ENCODE measurements around the gene CAPN11. TPM values are rescaled to one million over a fixed set of nuclear protein-coding genes. Genes with fewer than 3 reads are reported as not detected.

The CAPN11 gene
- total and polyA plus RNA-seq, 9 of the 15 experiments (the other 6 are each of a cell fraction or from before 2014, with no cell fraction given): 0.03 to 0.61 (median 0.17) TPM; not detected in 1

DNA sequence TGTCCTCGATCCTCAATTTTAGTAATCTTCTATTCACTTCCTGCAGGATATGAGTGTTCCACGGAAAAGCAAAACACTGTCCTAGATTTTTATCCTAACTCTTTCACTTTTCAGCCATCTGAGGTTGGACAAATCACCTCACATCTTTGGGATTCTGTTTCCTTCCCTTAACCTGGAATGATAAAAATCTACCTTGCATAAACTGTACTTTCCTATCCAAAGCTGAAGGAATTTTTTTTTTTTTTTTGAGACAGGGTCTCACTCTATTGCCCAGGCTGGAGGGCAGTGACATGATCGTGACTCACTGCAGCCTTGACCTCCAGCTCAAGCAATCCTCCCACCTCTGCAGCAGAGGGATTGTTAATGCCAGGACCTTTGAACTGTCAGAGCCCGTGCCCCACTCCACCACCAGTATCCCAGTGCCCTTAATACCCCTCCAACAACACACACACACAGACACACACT is 20.5 kb downstream of the CAPN11 start:
- Histone ChIP-seq H3K4me1 (replicated peaks in 1 of 2; ENCODE audit: control insufficient read depth in 2 of 2, insufficient read depth in 2 of 2, low read length in 2 of 2) (peaks cover 0 to 13% of the 10 kb centered on the region in 2 experiments; a peak in 2 of 5 replicates), H3K4me2 (ENCODE audit: insufficient read depth, low read length) (no peak overlapping the region), H3K9me1 (ENCODE audit: control insufficient read depth, insufficient read depth, low read length) (no peaks in the 10 kb centered on the region), H2AFZ (ENCODE audit: low read depth, low read length) (no peak overlapping the region), H3K4me3 (no peak overlapping the region), H3K36me3 (ENCODE audit: control insufficient read depth, insufficient read depth, low read length) (no peaks in the 10 kb centered on the region), H4K20me1 (replicated peaks; ENCODE audit: control insufficient read depth, insufficient read depth, low read length) (no peaks in the 10 kb centered on the region), H3K27me3 (ENCODE audit: control insufficient read depth in 2 of 2, insufficient read depth in 2 of 2, low read length in 2 of 2) (peaks cover 2 to 21% of the 10 kb centered on the region in 2 experiments; a peak in 2 of 5 replicates), H3K9me3 (replicated peaks; ENCODE audit: control insufficient read depth, insufficient read depth, low read depth, low read length) (no peaks in the 10 kb centered on the region), H3K9ac (ENCODE audit: insufficient read depth in 1 of 2, low read depth in 2 of 2, low read length in 2 of 2) (no peak overlapping the region), H3K79me2 (ENCODE audit: control insufficient read depth, insufficient read depth, low read length) (no peaks in the 10 kb centered on the region), H3K27ac (ENCODE audit: extremely low read depth, low read depth, low read length) (no peak overlapping the region)
- DNase-seq (ENCODE audit: extremely low read depth in 1 of 4, low spot score in 3 of 4) (no peak), FAIRE-seq (no peak), ATAC-seq (no peak)
- BruUV-seq (replicated peaks): no TSS peak
- WGBS (ENCODE audit: insufficient coverage, low coverage, missing lambda C conversion rate): 2% methylated on average over 4 of the region's 4 CpGs
- intact Hi-C loops (cut with micrococcal nuclease): no loop called here
- ChIA-PET POLR2A (interaction anchor here (0.6 to 3.0 kb wide), 3 partner anchors 68 to 723 kb away, joined by 3 to 17 read pairs (median 3); partner anchors contain the start of gene HSP90AB1), CTCF (ENCODE audit: low intra/inter-chr PET ratio) (no interaction called here)
- in situ Hi-C loops (cut with MboI): no loop called here
- TF ChIP-seq PTRF (tag; IDR thresholded peaks at IDR 0.05) (no peak), MXI1 (IDR thresholded peaks at IDR 0.05; ENCODE audit: low read depth, low read length) (no peak), NRF1 (conservative IDR thresholded peaks at IDR 0.05 in 1 of 2, IDR thresholded peaks at IDR 0.05 in 1 of 2) (no peak), KHSRP (IDR thresholded peaks at IDR 0.05) (no peak), ZNF551 (CRISPR knock-in tag; IDR thresholded peaks at IDR 0.05) (no peak), PYGO2 (tag; IDR thresholded peaks at IDR 0.05) (no peak), ATF1 (CRISPR knock-in tag; IDR thresholded peaks at IDR 0.05) (no peak), ATF1 (tag; IDR thresholded peaks at IDR 0.05) (no peak), ZNF121 (CRISPR knock-in tag; conservative IDR thresholded peaks at IDR 0.05) (peak; percentile 98), CC2D1A (IDR thresholded peaks at IDR 0.05) (no peak), JUN (IDR thresholded peaks at IDR 0.05; ENCODE audit: borderline replicate concordance, low read depth, low read length) (peak; percentile 36; the same call in 1 of the 2 replicates), JUN (CRISPR knock-in tag; IDR thresholded peaks at IDR 0.05; ENCODE audit: borderline replicate concordance) (no peak), ARID1B (IDR thresholded peaks at IDR 0.05) (0 out of 2 replicates have a peak, but pooled peaks have one; percentile 20)
- TF ChIP-seq, protein P1, sequence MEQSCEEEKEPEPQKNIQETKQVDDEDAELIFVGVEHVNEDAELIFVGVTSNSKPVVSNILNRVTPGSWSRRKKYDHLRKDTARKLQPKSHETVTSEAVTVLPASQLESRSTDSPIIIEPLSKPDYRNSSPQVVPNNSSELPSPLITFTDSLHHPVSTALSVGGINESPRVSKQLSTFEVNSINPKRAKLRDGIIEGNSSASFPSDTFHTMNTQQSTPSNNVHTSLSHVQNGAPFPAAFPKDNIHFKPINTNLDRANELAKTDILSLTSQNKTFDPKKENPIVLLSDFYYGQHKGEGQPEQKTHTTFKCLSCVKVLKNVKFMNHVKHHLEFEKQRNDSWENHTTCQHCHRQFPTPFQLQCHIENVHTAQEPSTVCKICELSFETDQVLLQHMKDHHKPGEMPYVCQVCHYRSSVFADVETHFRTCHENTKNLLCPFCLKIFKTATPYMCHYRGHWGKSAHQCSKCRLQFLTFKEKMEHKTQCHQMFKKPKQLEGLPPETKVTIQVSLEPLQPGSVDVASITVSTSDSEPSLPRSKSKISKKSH (CRISPR knock-in tag; IDR thresholded peaks at IDR 0.05): no peak
- TF ChIP-seq, protein P2, sequence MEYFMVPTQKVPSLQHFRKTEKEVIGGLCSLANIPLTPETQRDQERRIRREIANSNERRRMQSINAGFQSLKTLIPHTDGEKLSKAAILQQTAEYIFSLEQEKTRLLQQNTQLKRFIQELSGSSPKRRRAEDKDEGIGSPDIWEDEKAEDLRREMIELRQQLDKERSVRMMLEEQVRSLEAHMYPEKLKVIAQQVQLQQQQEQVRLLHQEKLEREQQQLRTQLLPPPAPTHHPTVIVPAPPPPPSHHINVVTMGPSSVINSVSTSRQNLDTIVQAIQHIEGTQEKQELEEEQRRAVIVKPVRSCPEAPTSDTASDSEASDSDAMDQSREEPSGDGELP (CRISPR knock-in tag; IDR thresholded peaks at IDR 0.05; ENCODE audit: borderline replicate concordance): no peak
- TF ChIP-seq, protein P3, sequence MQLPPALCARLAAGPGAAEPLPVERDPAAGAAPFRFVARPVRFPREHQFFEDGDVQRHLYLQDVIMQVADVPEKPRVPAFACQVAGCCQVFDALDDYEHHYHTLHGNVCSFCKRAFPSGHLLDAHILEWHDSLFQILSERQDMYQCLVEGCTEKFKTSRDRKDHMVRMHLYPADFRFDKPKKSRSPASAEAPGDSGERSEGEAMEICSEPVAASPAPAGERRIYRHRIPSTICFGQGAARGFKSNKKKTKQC (CRISPR knock-in tag; IDR thresholded peaks at IDR 0.05): no peak
- TF ChIP-seq, protein P4, sequence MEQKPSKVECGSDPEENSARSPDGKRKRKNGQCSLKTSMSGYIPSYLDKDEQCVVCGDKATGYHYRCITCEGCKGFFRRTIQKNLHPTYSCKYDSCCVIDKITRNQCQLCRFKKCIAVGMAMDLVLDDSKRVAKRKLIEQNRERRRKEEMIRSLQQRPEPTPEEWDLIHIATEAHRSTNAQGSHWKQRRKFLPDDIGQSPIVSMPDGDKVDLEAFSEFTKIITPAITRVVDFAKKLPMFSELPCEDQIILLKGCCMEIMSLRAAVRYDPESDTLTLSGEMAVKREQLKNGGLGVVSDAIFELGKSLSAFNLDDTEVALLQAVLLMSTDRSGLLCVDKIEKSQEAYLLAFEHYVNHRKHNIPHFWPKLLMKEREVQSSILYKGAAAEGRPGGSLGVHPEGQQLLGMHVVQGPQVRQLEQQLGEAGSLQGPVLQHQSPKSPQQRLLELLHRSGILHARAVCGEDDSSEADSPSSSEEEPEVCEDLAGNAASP (IDR thresholded peaks at IDR 0.05): no peak
- TF ChIP-seq, protein P5, sequence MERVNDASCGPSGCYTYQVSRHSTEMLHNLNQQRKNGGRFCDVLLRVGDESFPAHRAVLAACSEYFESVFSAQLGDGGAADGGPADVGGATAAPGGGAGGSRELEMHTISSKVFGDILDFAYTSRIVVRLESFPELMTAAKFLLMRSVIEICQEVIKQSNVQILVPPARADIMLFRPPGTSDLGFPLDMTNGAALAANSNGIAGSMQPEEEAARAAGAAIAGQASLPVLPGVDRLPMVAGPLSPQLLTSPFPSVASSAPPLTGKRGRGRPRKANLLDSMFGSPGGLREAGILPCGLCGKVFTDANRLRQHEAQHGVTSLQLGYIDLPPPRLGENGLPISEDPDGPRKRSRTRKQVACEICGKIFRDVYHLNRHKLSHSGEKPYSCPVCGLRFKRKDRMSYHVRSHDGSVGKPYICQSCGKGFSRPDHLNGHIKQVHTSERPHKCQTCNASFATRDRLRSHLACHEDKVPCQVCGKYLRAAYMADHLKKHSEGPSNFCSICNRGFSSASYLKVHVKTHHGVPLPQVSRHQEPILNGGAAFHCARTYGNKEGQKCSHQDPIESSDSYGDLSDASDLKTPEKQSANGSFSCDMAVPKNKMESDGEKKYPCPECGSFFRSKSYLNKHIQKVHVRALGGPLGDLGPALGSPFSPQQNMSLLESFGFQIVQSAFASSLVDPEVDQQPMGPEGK (CRISPR knock-in tag; IDR thresholded peaks at IDR 0.05; ENCODE audit: borderline replicate concordance): no peak

Measured in K562 (cell line).